OCI-M2 (cell line): ENCODE data around the gene RAP1GAP2.
A peak's percentile ranks its signal among the peaks of the same experiment; 100 is the strongest.
"Not testable (repeated sequence)": the region's sequence is repeated elsewhere in the genome, so short reads cannot be mapped to it uniquely, and the experiment has no call there.

Source experiments
- DNase-seq: peaks from one replicate; lab custom pipeline; 2025; ENCODE audit not compliant: unreplicated experiment; lab: John Stamatoyannopoulos, UW

RAP1GAP2 gene

DNA sequence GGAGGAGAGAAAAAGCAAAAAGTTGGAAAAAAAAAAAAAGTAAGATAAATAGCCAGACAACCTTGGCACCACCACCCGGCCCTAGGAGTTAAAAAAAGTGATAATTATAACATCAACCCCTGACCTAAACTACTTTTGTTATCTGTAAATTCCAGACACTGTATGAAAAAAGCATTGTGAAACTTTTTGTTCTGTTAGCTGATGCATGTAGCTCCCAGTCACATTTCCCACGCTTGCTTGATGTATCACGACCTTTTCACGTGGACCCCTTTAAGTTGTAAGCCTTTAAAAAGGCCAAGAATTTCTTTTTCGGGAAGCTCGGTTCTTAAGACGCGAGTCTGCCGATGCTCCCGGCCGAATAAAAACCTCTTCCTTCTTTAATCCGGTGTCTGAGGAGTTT is 10.9 kb upstream of the RAP1GAP2 start:
- DNase-seq: not testable (repeated sequence)

GRCh38 chr17:2786176-2786881 is 9.9 kb upstream of the RAP1GAP2 start:
- DNase-seq: peak; percentile 76

GRCh38 chr17:2789700-2790099 is 6.5 kb upstream of the RAP1GAP2 start:
- DNase-seq: no peak

DNA sequence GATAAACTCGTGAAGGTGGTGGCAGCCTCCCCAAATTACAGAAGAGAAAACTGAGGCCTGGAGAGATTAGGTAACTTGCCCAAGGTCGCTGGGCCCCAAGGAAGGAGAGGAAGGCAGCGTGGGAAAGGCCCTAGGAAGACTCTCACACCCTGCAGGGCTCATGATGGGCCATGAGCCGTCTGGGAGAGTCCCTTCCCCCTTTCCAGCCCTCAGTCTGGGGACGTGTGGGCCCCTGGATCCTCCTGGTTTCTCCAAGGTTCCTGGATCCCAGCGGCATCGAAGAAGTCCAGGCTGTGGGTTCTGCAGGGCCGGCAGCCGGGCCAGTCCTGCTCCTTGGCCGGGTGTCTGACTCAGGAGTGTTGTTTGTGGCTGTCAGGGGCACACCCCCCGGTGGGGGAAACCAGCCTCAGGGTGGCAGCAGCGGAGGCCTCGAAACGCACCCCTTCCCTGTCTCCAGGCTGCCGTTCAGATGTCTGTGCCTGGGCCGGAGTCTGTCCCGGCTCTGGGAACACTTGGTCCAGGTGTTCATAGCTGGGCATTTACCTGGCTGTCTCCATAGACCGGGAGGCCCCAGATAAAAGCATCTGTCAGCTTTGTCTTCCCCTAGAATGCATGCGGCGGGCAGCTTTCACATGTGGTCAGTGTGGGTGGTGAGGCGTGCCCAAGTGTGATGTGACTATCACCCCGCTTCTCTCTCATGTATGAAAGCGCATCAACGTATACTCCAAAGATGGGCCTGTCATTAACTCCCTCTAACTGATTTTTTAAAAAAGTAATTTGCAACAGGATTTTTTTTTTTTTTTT is 3.7 kb upstream of the RAP1GAP2 start:
- no peak for DNase-seq

DNA sequence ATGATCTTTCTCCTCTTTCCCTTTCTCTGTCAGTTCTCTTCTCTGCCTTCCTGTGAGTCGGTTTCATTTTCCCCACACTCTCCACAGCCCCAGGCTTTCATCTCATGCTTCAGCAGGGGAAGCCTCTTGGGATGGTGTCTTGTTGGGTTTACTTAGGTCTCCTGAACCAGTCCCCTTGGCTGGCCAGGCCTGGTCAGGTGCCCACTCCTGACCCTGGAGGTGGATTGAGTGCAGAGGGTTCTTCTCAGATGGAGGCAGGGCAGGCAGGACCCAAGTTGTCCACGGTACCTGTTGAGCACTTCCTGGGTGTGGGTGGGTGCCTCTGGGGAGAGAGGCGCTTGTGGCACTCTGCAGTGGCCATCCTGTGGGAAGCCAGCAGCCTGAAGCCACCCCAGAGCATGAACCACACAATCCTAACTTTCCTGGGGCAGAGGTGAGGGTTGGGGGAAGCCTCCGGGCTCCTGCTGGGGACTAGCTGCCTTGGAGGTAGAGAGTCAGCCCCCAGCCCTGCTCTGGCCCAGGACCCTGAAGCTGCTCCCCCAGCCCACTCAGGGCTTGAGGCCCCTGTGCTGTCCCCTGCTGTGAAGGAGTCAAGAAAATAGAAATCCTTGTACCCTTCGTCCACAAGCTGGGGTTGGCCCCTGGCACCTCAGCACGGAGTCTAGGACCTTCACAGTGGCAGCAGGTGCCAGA is 2.0 kb upstream of the RAP1GAP2 start:
- DNase-seq: no peak

- DNase-seq: no peak
Observed at GRCh38 chr17:2795441-2796163, 636 bp upstream of the RAP1GAP2 start.

GRCh38 chr17:2797226-2797625 is 988 bp downstream of the RAP1GAP2 start:
- DNase-seq: no peak

GRCh38 chr17:2797637-2798036 is 1.4 kb downstream of the RAP1GAP2 start:
- DNase-seq: no peak

GRCh38 chr17:2798188-2798587 is 1.9 kb downstream of the RAP1GAP2 start:
- DNase-seq: no peak

DNA sequence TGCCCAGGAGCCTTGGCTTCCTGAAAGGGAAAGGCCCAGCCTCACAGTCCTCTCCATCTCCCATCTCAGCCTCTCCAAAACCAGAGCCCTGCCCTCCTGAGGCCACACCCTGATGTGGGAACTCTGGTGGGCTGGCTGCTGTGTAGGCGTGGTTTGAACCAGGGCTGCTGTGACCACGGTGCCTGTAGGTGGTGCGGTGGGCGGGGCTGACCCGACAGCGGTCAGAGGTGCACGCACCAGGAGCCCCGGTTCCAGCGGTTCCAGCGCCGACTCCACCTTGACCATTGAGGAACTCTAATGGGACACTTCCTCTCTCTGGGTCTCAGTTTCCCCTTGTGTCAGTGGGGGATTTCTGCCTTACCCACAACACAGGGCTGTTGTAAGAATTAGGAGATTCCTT is 2.4 kb downstream of the RAP1GAP2 start:
- no peak for DNase-seq

GRCh38 chr17:2799653-2800052 is 3.4 kb downstream of the RAP1GAP2 start:
- DNase-seq: no peak

DNA sequence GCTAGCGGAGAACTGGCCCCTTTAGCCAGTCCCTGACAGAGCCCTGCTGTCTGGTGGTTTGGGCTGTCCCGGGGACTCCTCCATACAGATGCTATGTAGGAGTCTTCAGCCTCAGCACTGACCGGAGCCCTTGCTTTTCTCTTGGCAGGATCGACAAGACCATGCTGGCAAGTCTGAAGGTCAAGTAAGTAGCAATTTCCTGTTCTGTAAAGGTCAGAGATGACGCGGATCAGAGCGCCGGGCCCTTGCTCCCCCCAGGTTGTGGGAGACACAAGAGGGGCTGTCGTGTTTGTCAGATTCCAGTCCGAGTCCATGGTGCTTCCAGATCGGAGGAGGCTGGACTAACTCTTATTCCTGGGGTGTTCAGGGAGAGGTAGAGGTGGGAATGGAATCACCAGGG is 4.1 kb downstream of the RAP1GAP2 start:
- no peak for DNase-seq

DNA sequence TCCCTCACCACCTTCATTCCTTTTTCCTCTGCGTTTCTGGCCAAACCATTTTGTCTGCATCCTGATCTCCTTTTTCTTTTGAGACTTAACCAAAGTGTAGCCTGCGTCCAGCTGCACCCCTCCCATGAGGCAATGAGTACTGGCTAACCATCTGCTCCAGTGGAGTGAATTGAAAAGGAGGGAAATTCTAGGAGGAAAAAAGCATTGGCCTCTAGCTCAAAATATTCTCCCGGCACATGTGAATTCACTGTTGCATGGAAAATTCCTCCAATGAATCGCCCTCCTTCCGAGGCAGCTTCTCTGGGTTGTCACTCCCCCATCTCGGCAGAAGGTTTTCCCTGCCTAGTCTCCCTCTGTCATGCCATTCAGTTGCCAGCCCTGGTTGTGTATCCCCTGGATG is 5.6 kb downstream of the RAP1GAP2 start:
- no peak for DNase-seq

DNA sequence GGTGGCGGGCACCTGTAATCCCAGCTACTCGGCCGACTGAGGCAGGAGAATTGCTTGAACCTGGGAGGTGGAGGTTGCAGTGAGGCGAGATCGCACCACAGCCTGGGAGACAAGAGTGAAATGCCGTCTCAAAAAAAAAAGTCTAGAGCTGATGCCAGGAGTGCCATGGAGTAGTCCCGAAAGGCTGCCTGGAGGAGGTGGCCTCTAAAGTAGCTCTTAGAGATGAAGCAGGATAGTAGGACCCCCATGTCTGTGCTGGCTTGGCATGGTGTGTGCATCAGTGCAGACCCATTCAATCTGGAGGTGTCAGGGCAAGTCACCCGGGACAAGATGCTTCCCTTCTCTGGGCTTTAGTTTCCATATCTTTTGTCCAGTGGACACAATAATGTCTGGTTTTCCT is 6.3 kb downstream of the RAP1GAP2 start:
- no peak for DNase-seq

- DNase-seq: no peak
Observed at GRCh38 chr17:2803386-2803785, 7.1 kb downstream of the RAP1GAP2 start.

- DNase-seq: no peak
Observed at GRCh38 chr17:2803971-2804370, 7.7 kb downstream of the RAP1GAP2 start.

DNA sequence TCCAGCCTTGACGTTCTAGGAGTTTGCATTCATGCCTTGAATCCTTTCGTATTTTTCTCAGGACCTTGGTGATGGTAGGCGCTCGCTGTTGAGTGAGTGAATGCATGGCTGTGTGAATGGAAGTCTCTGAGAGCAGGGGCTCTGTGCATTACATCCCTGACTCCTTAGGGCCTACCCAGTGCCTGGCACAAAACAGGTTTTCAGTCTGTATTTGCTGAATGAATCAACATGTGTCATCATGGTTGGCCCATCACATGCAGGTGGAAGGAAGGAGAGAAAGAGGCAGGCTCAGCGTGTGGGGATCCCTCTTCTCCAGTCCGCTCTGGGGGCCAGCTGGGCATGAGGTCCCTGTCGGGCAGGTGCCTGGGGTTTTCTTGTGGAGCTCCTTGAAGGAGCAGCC is 8.7 kb downstream of the RAP1GAP2 start:
- no peak for DNase-seq

- DNase-seq: no peak
Observed at GRCh38 chr17:2805961-2806360, 9.7 kb downstream of the RAP1GAP2 start.

DNA sequence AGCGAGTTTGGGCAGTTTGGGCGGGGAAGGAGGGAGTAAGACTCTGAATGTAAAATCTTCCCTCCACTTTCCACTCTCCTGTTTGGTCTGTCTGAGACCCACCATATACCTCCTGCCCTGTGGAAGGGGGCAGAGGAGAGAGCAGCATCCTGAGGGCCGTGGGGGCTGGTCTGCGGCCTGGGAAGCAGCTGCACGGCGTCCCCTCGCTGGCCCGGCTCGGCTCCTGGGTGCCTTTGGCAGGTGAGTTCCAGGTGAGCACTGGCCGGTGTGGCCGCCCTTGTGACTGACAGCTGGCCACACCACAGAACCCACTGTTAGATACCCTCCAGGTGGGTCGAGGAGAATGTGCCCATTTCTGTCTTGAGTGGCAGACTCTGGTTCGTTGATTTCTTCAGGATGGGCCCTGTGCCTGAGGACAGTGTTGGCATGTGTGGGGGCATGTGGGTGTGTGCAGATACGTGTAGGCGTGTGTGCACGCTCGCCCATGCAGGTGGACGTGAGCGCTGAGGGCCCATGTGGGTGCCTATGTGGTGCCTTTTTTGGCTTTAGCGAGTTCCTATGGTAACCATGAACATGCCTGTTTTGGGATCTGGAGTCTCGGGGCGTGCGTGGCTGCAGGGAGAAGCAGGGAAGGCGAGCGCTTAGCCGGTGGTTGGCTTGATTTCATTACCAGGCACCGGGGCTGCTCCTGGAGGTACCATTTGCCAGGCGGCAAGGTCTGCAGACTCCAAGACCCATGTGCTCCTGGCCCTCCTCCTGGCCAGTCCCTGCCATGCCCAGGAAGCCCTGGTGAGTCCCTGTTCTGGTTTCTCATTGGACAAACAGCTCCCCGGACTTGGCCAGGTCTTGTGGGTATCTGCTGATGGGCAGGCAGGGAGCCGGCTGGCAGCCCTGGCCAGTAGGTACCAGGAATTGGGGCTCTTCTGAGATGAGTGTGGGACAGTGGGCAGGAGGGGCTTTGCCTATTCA is 12.4 kb downstream of the RAP1GAP2 start:
- DNase-seq: no peak

DNA sequence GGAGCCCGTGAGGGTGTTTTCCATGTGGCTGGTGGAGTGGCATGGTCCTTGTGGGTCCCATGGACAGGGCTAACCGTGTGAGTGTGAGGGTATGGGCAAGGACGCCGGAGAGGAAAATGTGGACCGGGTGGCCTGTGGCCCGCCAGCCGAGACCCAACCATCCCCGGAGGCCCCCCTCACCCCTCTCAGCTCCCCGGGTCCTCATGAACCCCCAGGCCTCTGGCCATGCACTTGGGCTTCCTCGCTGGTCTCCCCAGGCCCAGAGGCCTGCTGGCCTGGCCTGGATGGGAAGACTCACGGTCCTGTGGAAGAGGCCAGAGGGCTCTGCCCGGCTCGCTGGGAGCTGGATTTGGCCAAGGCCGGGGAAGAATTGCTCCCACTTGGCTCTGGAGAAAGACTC is 13.1 kb downstream of the RAP1GAP2 start:
- no peak for DNase-seq
